Measurements from ENCODE around the gene TRPM2.
"Not testable (repeated sequence)": the region's sequence is repeated elsewhere in the genome, so short reads cannot be mapped to it uniquely, and the experiment has no call there.

The TRPM2 gene

GRCh38 chr21:44335266-44336059 is 18.0 kb upstream of the TRPM2 start:
- no peak for DNase-seq (ENCODE audit: low read depth)

GRCh38 chr21:44337449-44337848 is 16.0 kb upstream of the TRPM2 start:
- no peak for DNase-seq (ENCODE audit: low read depth)

DNA sequence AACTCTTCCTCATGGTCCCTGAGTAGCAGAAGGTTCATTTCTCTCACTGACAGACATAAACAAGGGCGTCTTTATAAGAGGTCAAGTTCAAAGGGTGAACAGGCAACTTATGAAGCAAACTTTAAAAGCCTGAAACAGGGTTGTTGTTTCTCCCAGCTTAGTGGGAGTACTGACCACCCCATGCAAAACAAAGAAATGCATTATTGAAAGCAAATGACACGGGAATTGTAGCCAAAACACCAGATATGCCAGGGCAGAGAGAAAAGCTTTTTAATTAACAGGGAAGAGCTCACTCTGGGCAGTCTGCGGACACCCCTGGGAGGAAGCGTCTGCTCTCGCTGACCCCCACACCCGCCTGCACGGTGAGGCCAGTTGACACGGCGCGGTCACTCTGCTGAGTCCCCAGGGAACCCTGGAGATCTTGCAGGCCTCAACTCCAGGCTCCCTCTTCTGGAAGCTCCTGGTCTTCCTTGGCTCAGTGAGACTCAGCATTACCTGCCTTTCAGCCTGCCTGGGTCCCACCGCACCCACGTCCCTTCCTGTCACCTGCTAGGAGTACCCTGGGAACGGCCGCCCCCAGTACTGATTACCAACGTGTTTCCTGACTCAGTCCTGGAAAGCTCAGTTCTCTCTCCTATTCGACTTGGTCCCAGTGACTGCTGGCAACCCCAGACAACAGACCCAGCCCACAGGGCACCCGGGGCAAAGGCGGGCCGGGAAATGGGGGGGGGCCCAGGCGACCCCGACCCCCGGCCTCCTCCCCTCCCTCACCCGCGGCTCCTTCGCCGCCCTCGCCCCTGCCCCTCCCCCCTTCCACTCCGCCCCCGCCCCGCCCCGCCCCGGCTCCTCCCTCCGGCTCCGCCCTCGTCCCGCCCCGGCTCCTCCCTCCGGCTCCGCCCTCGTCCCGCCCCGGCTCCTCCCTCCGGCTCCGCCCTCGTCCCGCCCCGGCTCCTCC is 15.2 kb upstream of the TRPM2 start:
- DNase-seq (ENCODE audit: low read depth) = no peak

GRCh38 chr21:44338971-44339910 is 14.2 kb upstream of the TRPM2 start, which contains the start of gene CFAP410:
Gene CFAP410, minus strand, starts transcription at chr21:44339390. Its CDS starts 196 bp downstream, at chr21:44339194.
- peak; percentile 80 for DNase-seq (ENCODE audit: low read depth)

GRCh38 chr21:44341726-44342458 is 11.5 kb upstream of the TRPM2 start:
- not testable (repeated sequence) for DNase-seq (ENCODE audit: low read depth)

GRCh38 chr21:44342981-44343380 is 10.4 kb upstream of the TRPM2 start:
- DNase-seq (ENCODE audit: low read depth) = not testable (repeated sequence)

- no peak for DNase-seq (ENCODE audit: low read depth)
These were observed 8.8 kb upstream of the TRPM2 start for GRCh38 chr21:44344541-44345183.

GRCh38 chr21:44345495-44345894 is 7.9 kb upstream of the TRPM2 start:
- DNase-seq (ENCODE audit: low read depth) = no peak

- no peak for DNase-seq (ENCODE audit: low read depth)
These were observed 5.4 kb upstream of the TRPM2 start for GRCh38 chr21:44347911-44348451.

DNA sequence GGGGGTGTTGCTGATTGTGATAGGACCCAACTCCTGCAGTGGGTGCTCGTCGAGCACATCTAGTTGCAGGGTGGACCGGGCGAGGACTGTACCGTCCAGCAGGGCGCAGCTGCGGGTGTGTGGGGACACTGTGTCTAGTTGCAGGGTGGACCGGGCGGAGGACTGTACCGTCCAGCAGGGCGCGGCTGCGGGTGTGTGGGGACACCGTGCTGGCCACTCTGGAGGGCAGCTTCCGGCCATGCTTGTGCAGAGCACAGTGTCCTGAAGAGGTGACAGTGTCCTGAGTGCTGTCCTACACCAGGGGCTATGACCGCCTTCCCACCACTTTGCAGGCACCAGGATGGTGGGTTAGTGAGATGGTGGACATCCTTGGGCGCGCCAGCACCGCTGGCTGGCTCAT is 4.6 kb upstream of the TRPM2 start:
- DNase-seq (ENCODE audit: low read depth) = no peak

GRCh38 chr21:44349416-44349846 is 4.0 kb upstream of the TRPM2 start:
- no peak for DNase-seq (ENCODE audit: low read depth)

DNA sequence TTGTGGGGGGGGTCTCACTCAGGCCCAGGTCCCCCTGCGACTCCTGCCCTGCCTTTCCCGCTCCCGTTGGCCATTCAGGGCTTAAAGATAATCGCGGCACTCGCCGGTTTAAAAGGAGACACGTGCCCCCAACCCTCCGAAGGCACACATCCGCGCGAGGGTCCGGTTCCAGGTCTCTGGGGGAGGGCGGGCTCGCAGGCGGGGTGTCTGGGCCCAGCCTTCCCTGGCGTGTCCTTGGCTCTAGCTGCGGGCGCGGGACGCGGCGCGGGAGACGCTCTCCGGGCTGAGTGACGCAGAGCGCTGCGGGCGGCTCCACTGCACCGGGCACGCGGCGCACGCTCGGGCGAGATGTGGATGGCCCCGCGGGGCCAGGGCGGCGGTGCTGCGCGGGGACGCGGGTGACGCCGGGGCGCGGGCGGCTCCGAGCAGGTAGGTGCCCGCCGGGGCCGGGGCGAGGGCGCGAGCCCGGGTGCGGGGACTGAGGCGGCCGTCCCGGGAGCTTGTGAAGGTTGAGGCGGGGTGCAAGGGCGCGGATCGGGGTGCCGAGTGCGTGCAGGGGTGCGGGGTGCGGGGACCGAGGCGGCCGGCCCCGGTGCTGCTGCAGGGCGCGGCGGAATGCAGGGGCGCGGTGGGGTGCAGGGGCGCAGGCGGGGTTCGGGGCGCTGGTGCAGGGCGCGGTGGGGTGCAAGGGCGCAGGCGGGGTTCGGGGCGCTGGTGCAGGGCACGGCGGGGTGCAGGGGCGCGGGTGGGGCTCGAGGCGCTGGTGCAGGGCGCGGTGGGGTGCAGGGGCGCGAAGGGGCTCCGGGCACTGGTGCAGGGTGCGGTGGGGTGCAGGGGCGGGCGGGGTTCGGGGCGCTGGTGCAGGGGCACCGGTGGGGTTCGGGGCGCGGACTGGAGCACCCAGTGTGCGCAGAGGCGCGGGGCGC is 3.3 kb upstream of the TRPM2 start:
- DNase-seq (ENCODE audit: low read depth) = no peak

- no peak for DNase-seq (ENCODE audit: low read depth)
These were observed 2.5 kb upstream of the TRPM2 start for GRCh38 chr21:44350773-44351481.

DNA sequence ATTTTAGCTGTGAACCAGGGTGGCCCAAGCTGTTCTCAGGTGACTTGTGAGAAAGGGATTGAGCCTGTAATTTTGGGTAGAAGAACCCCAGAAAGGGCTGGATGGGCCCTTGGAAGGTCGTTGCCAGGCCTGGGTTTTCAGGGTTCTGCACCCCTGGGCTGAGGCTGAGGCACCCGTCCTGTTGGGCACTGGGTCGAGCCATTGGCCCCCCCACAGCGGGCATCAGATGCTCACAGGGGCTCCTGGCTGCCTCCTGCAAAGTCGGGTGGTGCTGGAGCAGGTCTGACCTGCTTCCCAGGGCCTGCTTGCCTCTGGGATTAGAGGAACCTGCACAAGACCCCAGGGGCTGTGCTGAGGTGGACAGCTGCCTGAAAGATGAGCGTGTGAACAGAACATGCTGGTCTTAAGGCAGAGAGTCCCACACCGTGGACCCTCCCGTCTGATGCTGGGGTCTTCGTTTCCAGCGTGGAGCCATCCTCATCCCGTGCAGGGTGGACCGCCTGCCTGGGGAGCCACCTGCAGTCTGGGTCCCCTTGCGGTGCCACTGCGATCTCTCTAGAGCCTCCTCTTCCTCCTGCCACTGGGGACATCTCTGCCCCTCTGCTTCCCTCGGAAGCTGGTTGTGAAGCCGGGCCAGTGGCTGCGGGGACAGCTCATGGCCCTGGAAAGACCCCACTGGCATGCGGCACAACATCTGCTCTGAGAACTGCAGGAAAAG is 1.7 kb upstream of the TRPM2 start:
- DNase-seq (ENCODE audit: low read depth) = no peak

DNA sequence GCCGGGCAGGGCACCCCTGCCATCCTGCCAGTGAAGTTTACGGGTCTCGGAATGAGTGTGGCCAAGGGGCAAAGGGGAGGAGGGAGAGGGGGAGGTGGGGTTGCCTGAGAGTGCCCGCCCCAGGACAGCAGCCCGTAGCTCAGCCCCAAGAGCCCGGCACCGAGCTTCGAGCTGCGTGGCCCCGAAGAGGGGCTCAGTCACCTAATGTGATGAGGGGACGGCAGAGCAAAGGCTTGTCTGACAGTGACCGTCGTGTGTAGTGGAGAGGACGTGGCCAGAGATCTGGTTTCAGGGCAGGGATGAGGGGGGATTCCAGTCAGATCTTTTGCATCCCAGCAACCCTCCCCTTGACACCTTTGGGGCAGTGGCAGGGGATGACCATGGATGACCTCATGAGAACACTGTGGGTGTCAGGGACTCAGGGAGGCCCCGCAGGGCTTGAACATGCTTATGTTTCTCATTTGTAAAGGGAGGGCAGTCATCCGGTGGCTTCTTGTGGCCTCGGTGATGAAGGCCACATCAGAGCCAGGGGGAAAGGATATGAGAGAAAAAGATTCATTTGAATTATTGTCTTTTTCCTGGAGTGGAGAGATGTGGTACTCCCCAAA is 1.1 kb upstream of the TRPM2 start:
- DNase-seq (ENCODE audit: low read depth) = no peak

GRCh38 chr21:44354001-44354405 is 582 bp downstream of the TRPM2 start:
- no peak for DNase-seq (ENCODE audit: low read depth)

All from HS-27A (cell line).